Neutrophil (primary cell): ENCODE data around the gene TPSG1.

Experiments used
- H3K27ac ChIP-seq: fragments of 200-600 bp; sonication (generic); 2 replicates; pipeline ENCODE4 v1.5.1; 2016; ENCODE audit warnings: mild to moderate bottlenecking, moderate library complexity
- H3K27me3 ChIP-seq: fragments of 200-600 bp; sonication (generic); 2 replicates; pipeline ENCODE4 v1.6.0; 2016; ENCODE audit warnings: mild to moderate bottlenecking
- H3K36me3 ChIP-seq: fragments of 200-600 bp; sonication (generic); 2 replicates; pipeline ENCODE4 v1.5.1; 2017
- H3K4me1 ChIP-seq, 2 experiments: fragments of 200-600 bp in 1 of 2; sonication (generic) in 1 of 2; 1 replicate in 1 of 2; 2 replicates in 1 of 2; pipeline versions ENCODE4 v1.5.1 to v1.6.1; 2013 to 2016; ENCODE audit warnings: low read depth in 1 of 2, low read length in 1 of 2, mild to moderate bottlenecking in 1 of 2, moderate library complexity in 1 of 2; ENCODE audit not compliant: control insufficient read depth in 1 of 2, insufficient read depth in 1 of 2
- H3K4me3 ChIP-seq, 2 experiments: fragments of 200-600 bp in 1 of 2; sonication (generic) in 1 of 2; 1 replicate in 1 of 2; 2 replicates in 1 of 2; pipeline ENCODE4 v1.5.1; 2013 to 2016; ENCODE audit warnings: low read depth in 1 of 2, low read length in 1 of 2, mild to moderate bottlenecking in 1 of 2, moderate library complexity in 1 of 2
- H3K9me3 ChIP-seq: fragments of 200-600 bp; sonication (generic); 2 replicates; pipeline ENCODE4 v1.5.1; 2016
- CTCF ChIP-seq: fragments of 200-600 bp; sonication (generic); IDR thresholded peaks from 2 replicates; pipeline ENCODE4 v1.5.1; 2016; ENCODE audit warnings: antibody characterized with exemption

TPSG1 gene

GRCh38 chr16:1213796-1214372 lies 11.2 kb downstream of the TPSG1 start:
- Histone ChIP-seq H3K36me3 (no peaks in the 10 kb centered on the region), H3K9me3 (no peaks in the 10 kb centered on the region), H3K27ac (no peak overlapping the region), H3K4me1 (no peaks in the 10 kb centered on the region), H3K27me3 (no peaks in the 10 kb centered on the region), H3K4me3 (no peak overlapping the region)
- no peak for TF ChIP-seq CTCF

- Histone ChIP-seq H3K27ac (no peak overlapping the region), H3K27me3 (no peaks in the 10 kb centered on the region), H3K4me1 (no peaks in the 10 kb centered on the region), H3K36me3 (no peaks in the 10 kb centered on the region), H3K9me3 (no peaks in the 10 kb centered on the region), H3K4me3 (no peak overlapping the region)
- TF ChIP-seq CTCF: no peak
These were observed 11.8 kb downstream of the TPSG1 start for GRCh38 chr16:1213231-1213630.

GRCh38 chr16:1212616-1213194 lies 12.4 kb downstream of the TPSG1 start:
- no peak for TF ChIP-seq CTCF
- Histone ChIP-seq H3K27me3 (no peaks in the 10 kb centered on the region), H3K9me3 (no peaks in the 10 kb centered on the region), H3K27ac (no peak overlapping the region), H3K4me3 (no peak overlapping the region), H3K36me3 (no peaks in the 10 kb centered on the region), H3K4me1 (no peaks in the 10 kb centered on the region)

GRCh38 chr16:1211451-1212268 lies 13.4 kb downstream of the TPSG1 start:
- Histone ChIP-seq H3K4me3 (no peak overlapping the region), H3K9me3 (no peaks in the 10 kb centered on the region), H3K36me3 (no peaks in the 10 kb centered on the region), H3K4me1 (no peaks in the 10 kb centered on the region), H3K27me3 (no peaks in the 10 kb centered on the region), H3K27ac (no peak overlapping the region)
- no peak for TF ChIP-seq CTCF

GRCh38 chr16:1210461-1210860 lies 14.6 kb downstream of the TPSG1 start:
- Histone ChIP-seq H3K36me3 (no peaks in the 10 kb centered on the region), H3K9me3 (no peaks in the 10 kb centered on the region), H3K27ac (no peak overlapping the region), H3K4me1 (no peaks in the 10 kb centered on the region), H3K4me3 (no peak overlapping the region), H3K27me3 (no peaks in the 10 kb centered on the region)
- no peak for TF ChIP-seq CTCF
